Tibial artery (tissue), 4 donors: ENCODE results near the gene YKT6.

ENCODE experiments used
- DNase-seq, 2 donors: peaks; one replicate each; pipeline ENCODE4 v3.0.0-alpha.2; 2019
- H3K27ac ChIP-seq, 2 donors: fragments of 200-600 bp; sonication (generic) in 1 of 2; 1 replicate in 1 of 2; 2 replicates in 1 of 2; pipeline ENCODE4 v1.5.1; 2018 to 2019; ENCODE audit warnings: mild to moderate bottlenecking in 1 of 2
- H3K27me3 ChIP-seq, 2 donors: fragments of 200-600 bp; sonication (generic) in 1 of 2; one replicate each; pipeline versions ENCODE4 v1.5.1 to v1.6.0; 2016 to 2019
- H3K36me3 ChIP-seq, 3 donors: fragments of 200-600 bp; sonication (generic) in 2 of 3; one replicate each; pipeline ENCODE4 v1.5.1; 2016 to 2019; ENCODE audit warnings: mild to moderate bottlenecking in 2 of 3
- H3K4me1 ChIP-seq, 4 donors: fragments of 200-600 bp; sonication (generic) in 2 of 4; 1 replicate in 3 of 4; 2 replicates in 1 of 4; pipeline ENCODE4 v1.5.1; 2016 to 2019
- H3K4me3 ChIP-seq, 2 donors: fragments of 200-600 bp; sonication (generic) in 1 of 2; 1 replicate in 1 of 2; 2 replicates in 1 of 2; pipeline ENCODE4 v1.5.1; 2018 to 2019; ENCODE audit warnings: mild to moderate bottlenecking in 2 of 2
- H3K9me3 ChIP-seq, 3 donors: fragments of 200-600 bp; sonication (generic) in 1 of 3; one replicate each; pipeline ENCODE4 v1.5.1; 2016 to 2019
- CTCF ChIP-seq, 2 experiments: fragments of 200-600 bp in 1 of 2; fragments of 450-650 bp in 1 of 2; IDR thresholded peaks; one replicate each; pipeline ENCODE4 v1.5.1; 2017 to 2019; ENCODE audit warnings: antibody characterized with exemption in 2 of 2, mild to moderate bottlenecking in 1 of 2, moderate library complexity in 1 of 2
- intact Hi-C: fragments of 100-400 bp; cut with DNase I; formaldehyde crosslinking; loops from one replicate; pipeline ENCODE4 v1.15.0; 2023; ENCODE audit warnings: low total_unique reads

The YKT6 gene

GRCh38 chr7:44257213-44257612, 56.4 kb downstream of the YKT6 start:
- peaks cover 17 to 42% (median 36%) of the 10 kb centered on the region in 4 donors for H3K4me1 ChIP-seq
- H3K27me3 ChIP-seq: no peaks in the 10 kb centered on the region
- TF ChIP-seq CTCF (IDR thresholded peaks at IDR 0.05): no peak
- no peak for DNase-seq
- H3K36me3 ChIP-seq: no peaks in the 10 kb centered on the region
- H3K27ac ChIP-seq: peak overlapping the region; percentile 75 to 82
- H3K4me3 ChIP-seq: no peak overlapping the region
- intact Hi-C loops: no loop called here
- H3K9me3 ChIP-seq: no peaks in the 10 kb centered on the region

GRCh38 chr7:44257618-44258422, 57.0 kb downstream of the YKT6 start:
- Histone ChIP-seq H3K4me3 (no peak overlapping the region), H3K36me3 (no peaks in the 10 kb centered on the region), H3K27me3 (peaks cover 0 to under 1% of the 10 kb centered on the region in 2 donors)

GRCh38 chr7:44258423-44258760, 57.6 kb downstream of the YKT6 start:
- Histone ChIP-seq H3K36me3 (no peaks in the 10 kb centered on the region), H3K27me3 (peaks cover 0 to 6% of the 10 kb centered on the region in 2 donors), H3K4me3 (no peak overlapping the region), H3K27ac (peak overlapping the region; percentile 75 to 83), H3K4me1 (peaks cover 17 to 42% (median 36%) of the 10 kb centered on the region in 4 donors), H3K9me3 (no peaks in the 10 kb centered on the region)
- intact Hi-C loops: no loop called here
- no peak for DNase-seq
- no peak for TF ChIP-seq CTCF (IDR thresholded peaks at IDR 0.05)

More at GRCh38 chr7:44257618-44258422, 57.0 kb downstream of the YKT6 start:
- peak in 1 of 2 experiments; percentile 30 for TF ChIP-seq CTCF (IDR thresholded peaks at IDR 0.05)
- Histone ChIP-seq H3K27ac (peak overlapping the region; percentile 75 to 82), H3K4me1 (peaks cover 17 to 42% (median 36%) of the 10 kb centered on the region in 4 donors), H3K9me3 (no peaks in the 10 kb centered on the region)
- peak; percentile 55 to 91 for DNase-seq
- intact Hi-C loops: no loop called here

- Histone ChIP-seq H3K27me3 (peaks cover 0 to 10% of the 10 kb centered on the region in 2 donors), H3K9me3 (no peaks in the 10 kb centered on the region), H3K36me3 (no peaks in the 10 kb centered on the region), H3K4me1 (peaks cover 17 to 42% (median 36%) of the 10 kb centered on the region in 4 donors), H3K4me3 (no peak overlapping the region), H3K27ac (peak overlapping the region; percentile 75 to 83)
- intact Hi-C loops: no loop called here
- TF ChIP-seq CTCF (IDR thresholded peaks at IDR 0.05): no peak
- no peak for DNase-seq
These were observed 58.2 kb downstream of the YKT6 start for GRCh38 chr7:44258865-44259546.

GRCh38 chr7:44259547-44260457, 59.0 kb downstream of the YKT6 start:
- Histone ChIP-seq H3K36me3 (no peaks in the 10 kb centered on the region), H3K9me3 (no peaks in the 10 kb centered on the region), H3K4me1 (peaks cover 17 to 42% (median 36%) of the 10 kb centered on the region in 4 donors), H3K27ac (peak overlapping the region; percentile 75 to 83), H3K27me3 (peaks cover 0 to 18% of the 10 kb centered on the region in 2 donors), H3K4me3 (no peak overlapping the region)
- TF ChIP-seq CTCF (IDR thresholded peaks at IDR 0.05): no peak
- intact Hi-C loops: no loop called here
- peak; percentile 82 to 88 for DNase-seq
